ENCODE measurements around the gene SLC2A9.

DNA sequence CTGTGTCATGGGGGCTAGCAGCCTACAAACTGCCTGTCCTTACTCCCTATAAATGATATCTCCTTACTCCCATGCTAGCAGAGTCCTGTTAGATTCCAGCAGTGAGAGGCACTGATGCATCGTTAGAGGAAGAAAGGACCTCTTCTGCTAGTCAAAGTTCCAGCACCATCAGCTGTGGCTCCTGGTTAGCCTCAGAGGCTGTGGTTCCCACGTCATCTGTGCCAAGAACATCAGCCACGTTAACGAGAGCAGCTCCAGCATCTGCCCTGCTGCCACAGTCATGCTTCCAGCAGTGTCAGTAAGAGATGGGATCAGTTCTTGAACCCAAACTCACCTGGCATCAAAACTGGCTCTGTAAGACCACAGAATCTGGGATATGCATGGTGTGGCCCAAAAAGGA is 88.5 kb downstream of the SLC2A9 start:
- TF ChIP-seq, protein P1, sequence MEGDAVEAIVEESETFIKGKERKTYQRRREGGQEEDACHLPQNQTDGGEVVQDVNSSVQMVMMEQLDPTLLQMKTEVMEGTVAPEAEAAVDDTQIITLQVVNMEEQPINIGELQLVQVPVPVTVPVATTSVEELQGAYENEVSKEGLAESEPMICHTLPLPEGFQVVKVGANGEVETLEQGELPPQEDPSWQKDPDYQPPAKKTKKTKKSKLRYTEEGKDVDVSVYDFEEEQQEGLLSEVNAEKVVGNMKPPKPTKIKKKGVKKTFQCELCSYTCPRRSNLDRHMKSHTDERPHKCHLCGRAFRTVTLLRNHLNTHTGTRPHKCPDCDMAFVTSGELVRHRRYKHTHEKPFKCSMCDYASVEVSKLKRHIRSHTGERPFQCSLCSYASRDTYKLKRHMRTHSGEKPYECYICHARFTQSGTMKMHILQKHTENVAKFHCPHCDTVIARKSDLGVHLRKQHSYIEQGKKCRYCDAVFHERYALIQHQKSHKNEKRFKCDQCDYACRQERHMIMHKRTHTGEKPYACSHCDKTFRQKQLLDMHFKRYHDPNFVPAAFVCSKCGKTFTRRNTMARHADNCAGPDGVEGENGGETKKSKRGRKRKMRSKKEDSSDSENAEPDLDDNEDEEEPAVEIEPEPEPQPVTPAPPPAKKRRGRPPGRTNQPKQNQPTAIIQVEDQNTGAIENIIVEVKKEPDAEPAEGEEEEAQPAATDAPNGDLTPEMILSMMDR (IDR thresholded peaks at IDR 0.05): no peak
- TF ChIP-seq POLR2A (IDR thresholded peaks at IDR 0.05): no peak
